ENCODE results near the gene GNB1.
A peak's percentile ranks its signal among the peaks of the same experiment; 100 is the strongest.

Gene GNB1

DNA sequence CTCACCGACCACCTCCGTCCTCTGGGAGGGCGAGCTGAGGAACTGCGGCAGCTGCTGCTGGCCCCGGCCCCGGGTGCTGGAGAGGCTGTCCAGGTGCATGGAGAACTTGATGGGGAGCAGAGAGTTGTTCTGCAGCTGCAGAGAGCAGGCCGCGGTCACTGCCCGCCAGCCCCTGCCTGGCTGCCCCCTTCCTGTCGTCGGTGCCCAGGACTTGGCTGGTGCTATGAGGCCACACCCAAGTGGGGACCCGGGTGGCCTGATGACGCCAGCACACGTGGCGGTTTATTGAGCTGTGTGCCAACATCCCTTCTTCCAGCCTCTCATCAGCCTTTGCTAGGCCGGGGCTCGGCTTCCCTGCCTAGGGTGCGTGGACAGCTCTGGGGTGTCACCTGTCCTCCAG lies 33.5 kb upstream of the GNB1 start:
- DNase-seq (ENCODE audit: extremely low spot score, insufficient read length, low read depth) (no peak), FAIRE-seq (no peak)

DNA sequence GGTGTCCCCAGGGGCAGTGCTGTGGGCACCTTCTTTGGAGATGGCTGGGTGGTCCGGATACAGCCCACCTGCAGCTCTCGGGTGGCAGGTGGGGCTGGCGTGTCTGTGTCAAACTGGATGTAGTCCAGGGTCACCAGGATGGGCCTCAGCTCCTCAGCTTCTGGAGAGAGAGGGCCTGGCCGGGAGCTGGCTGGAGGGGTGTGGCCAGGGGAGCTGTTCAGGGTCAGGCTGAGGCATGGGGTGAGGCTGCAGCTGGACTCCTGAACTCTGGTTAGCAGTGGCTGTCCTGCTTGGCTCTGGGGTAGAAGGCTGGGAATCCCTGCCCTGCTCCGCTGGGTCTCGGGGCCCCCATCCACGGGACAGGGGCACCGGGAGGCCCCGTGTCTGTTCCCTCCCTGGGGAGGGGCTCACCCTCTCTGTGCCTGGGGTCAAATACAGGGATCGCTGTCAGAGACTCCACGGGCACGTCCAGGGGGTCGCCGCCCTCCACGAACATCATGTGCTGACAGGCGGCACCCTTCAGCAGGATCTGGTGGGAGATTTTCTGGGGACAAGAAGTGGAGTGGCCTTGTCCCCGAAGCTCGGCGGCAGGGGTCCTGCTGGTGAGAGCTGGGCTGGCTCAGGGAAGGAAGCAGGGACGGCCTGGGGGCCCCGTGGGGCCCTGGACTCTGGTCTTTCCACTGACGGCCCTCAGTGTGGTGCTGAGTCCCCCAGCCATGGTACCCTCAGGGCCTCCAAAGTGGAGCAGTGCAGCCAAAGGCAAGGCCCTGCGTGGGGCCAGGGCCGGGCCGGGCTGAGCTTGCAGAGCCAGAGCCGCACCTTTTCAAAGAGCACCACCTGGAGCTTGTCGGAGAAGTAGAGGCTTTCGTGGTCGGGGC lies 32.3 kb upstream of the GNB1 start:
- DNase-seq (ENCODE audit: extremely low spot score, insufficient read length, low read depth) (no peak), FAIRE-seq (no peak)

DNA sequence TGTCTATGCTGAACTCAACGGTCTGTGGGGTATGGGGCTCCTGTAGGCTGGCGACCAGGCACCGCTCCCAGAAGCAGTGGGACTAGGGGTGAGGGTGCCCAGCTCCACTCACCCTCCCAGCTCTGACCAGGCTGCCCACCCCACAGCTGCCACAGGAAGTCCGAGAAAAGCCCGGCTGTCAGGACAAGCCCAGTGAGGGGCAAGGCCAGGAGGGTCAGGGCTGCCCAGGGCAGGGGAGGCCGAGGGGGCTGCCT lies 31.7 kb upstream of the GNB1 start:
- FAIRE-seq (no peak), DNase-seq (ENCODE audit: extremely low spot score, insufficient read length, low read depth) (no peak)

- FAIRE-seq: no peak
- no peak for DNase-seq (ENCODE audit: extremely low spot score, insufficient read length, low read depth)
Measured at GRCh38 chr1:1921901-1922701, 31.2 kb upstream of the GNB1 start.

DNA sequence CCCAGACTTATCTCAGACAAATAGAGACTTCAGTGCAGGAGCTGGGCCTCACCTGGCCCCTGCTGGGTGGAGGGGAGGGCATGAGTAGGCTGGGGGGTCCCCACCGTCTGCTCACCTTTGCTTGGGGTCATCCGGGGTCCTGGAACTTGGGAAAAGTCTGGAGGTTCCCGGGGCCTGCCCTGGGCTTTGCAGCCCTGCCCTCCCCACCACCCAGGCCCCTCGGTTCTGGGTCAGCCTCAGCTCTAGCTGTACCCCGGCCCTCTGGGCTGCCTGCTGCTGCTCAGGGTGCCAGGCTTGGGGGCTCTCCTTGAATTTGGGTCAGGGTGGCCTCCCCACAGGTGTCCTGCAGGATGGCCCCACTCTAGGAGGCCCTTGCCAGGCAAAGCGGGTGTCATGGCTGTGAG lies 30.6 kb upstream of the GNB1 start:
- FAIRE-seq: no peak
- no peak for DNase-seq (ENCODE audit: extremely low spot score, insufficient read length, low read depth)

GRCh38 chr1:1920608-1921458 lies 29.9 kb upstream of the GNB1 start:
- FAIRE-seq (no peak), DNase-seq (ENCODE audit: extremely low spot score, insufficient read length, low read depth) (no peak)

DNA sequence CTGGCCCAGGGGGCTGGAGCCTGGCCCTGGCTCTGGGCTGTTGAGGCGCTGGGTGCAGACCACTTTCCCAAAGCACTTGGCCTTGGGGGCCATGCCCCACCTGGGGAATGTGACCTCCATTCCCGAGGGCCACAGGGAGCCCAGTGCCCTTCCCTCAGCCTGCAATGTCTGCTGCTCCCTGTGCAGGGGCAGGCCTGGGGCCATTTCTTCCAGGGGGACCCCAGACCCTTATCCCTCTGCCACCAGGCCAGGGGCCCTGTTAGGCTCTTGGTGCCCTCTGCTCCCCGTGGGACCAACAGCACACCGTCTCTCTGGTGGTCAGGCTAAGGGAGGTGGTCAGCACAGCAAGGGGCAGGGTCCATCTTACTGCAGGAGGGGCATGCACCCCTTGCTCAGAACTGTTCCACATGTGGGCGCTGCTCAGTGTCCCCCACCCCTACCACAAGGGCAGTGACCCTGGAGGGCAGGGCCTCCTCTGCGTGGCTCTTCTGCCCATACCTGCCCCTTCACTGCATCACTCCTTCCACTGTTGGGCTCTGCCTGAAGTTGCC lies 29.2 kb upstream of the GNB1 start:
- DNase-seq (ENCODE audit: extremely low spot score, insufficient read length, low read depth): no peak

GRCh38 chr1:1919304-1920056 lies 28.6 kb upstream of the GNB1 start:
- DNase-seq (ENCODE audit: extremely low spot score, insufficient read length, low read depth): peak; percentile 99
- peak; percentile 98 for FAIRE-seq

More for the DNA sequence above, 29.2 kb upstream of the GNB1 start:
- FAIRE-seq: no peak

GRCh38 chr1:1918901-1919303 lies 28.0 kb upstream of the GNB1 start, which contains the start of gene TMEM52:
Gene TMEM52, minus strand, starts transcription at chr1:1919279. Its CDS starts 14 bp downstream, at chr1:1919265.
- DNase-seq (ENCODE audit: extremely low spot score, insufficient read length, low read depth): peak; percentile 44
- no peak for FAIRE-seq

DNA sequence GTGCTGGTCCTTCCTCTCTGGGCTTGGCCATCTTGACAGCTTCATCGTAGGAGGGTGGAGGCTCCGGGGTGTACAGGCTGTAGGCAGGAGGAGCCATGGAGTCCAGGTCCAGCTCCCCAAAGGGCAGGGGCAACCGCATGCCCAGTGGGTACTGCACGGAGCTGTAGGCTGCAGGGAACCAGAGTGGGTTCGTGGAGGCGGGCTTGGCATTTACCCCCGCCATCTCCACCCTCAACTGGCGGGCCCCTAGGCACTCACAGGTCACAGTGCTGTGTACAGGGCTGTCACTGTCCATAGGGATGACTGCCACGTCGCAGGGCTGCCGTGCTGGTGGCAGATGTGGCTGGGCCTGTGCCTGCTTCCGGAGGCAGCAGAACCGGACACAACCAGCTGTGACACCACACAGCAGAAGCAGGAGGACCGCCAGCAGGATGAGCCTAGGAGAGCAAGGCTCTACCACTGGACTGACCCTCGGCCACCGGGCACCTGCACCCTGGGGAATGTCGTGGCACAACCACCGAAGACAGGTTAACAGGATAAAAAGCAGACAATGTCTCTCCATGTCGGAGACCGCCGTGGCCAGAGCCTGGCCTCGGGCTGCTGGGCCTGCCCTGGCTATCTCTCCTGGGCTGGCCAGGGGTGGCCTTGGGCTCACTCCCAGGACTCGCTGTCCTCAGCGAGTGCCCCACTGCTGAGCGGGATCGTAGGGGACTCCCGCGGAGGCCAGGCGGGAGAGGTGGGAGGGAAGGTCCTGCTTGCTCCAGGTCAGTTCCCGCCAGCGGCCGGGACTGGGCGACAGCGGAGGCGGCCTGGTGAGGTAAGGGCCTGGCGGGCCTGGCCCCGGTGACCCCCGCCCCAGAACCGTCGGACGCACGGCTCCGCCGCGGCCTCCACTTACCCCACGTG lies 27.4 kb upstream of the GNB1 start:
- no peak for FAIRE-seq
- no peak for DNase-seq (ENCODE audit: extremely low spot score, insufficient read length, low read depth)

DNA sequence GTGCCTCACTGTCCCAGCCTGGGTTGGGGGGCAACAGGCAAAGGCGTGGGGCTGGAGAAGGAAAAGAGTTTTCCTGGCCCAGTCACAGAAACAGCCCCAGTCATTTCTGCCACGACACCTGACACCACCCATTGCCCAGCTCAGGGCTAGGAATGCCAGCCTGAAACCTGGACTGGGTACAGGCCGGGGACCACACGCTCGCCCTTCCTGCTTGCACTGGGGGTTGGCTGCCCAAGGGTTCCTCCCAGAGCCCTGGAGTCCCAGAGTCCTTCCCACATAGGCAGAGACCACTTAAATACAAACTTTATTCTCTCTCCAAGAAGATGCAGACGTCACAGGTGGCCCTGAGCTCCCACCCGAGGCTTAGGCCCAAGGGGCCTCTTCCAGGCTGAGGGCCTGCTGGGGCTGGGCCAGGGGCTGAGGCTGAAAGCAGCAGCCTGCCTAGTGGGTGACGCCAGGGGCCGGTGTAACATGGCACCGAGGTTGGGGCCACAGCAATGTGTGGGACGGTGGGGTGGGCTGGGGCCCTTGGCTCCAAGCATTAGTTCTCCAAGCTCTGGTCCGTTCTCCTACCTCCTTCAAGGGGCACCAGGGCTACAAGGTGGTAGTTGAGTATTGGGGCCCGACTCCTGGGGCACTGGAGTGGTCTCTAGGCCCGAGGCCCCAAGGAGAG lies 26.6 kb upstream of the GNB1 start:
- DNase-seq (ENCODE audit: extremely low spot score, insufficient read length, low read depth) (no peak), FAIRE-seq (no peak)

DNA sequence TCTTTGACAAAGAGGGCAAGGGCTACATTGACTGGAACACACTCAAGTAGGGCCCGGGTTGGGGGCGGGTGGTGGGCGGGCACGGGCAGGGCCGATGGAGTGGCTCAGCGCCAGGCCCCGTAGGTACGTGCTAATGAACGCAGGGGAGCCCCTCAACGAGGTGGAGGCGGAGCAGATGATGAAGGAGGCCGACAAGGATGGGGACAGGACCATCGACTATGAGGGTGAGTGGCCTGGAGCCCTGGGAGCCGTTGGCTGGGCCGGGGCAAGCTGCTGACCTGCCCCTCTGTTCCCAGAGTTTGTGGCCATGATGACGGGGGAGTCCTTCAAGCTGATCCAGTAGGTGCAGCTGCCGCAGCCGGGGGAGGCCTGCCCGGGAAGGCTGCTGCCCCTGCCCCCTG lies 26.0 kb upstream of the GNB1 start:
- FAIRE-seq (no peak), DNase-seq (ENCODE audit: extremely low spot score, insufficient read length, low read depth) (no peak)

DNA sequence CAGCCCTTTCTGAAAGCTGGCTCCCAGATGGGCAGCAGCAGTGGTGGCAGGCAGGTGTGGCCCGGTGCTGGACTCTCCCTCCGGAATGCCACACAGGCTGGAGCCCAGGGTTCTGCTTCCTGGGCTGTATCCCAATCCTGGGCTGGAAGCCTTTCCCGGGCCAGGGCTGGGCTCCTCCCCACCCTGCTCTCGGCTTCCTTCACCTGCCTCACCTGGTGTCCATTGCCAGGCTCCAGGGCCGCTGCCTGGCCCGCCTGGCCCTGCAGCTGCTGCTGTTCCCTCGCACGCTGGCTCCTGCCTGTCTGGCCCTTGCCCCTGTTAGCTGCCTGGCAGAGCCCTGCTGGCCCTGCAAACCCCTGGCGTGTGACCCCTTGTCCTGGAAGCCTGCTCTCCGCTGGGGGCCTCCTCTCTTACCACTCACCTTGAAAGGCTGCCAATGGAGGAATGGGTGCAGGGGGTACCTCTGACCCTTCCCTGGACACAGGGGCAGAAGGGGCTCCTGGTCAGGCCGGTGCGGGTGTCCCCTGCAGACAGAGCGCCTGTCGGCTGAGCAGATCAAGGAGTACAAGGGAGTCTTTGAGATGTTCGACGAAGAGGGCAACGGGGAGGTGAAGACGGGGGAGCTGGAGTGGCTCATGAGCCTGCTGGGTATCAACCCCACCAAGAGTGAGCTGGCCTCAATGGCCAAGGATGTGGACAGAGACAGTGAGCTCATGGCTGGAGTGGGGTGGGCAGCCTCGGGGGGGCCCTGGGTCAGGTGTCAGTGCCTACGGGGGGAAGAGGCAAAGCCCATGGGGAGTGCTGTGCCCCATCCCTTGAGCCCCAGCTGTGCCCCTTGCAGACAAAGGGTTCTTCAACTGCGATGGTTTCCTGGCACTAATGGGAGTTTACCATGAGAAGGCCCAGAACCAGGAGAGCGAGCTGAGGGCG lies 25.3 kb upstream of the GNB1 start:
- FAIRE-seq (no peak), DNase-seq (ENCODE audit: extremely low spot score, insufficient read length, low read depth) (no peak)

GRCh38 chr1:1914971-1915692 lies 24.2 kb upstream of the GNB1 start, which contains the start of gene CALML6:
Gene CALML6, plus strand, starts transcription at chr1:1915260. Its CDS starts 21 bp downstream, at chr1:1915281.
- FAIRE-seq: no peak
- no peak for DNase-seq (ENCODE audit: extremely low spot score, insufficient read length, low read depth)

GRCh38 chr1:1914101-1914970 lies 23.4 kb upstream of the GNB1 start:
- FAIRE-seq: no peak
- DNase-seq (ENCODE audit: extremely low spot score, insufficient read length, low read depth): no peak

Data from GM18507 (cell line).